NCI-H1417 treated with DMSO at 0.1 percent for 48 hours (cell line): Measurements from ENCODE around the gene CRYGS.
A peak's percentile ranks its signal among the peaks of the same experiment; 100 is the strongest.
"Not testable (repeated sequence)": the region's sequence is repeated elsewhere in the genome, so short reads cannot be mapped to it uniquely, and the experiment has no call there.

Source experiments
- DNase-seq: peaks from one replicate; lab custom pipeline; 2025; lab: John Stamatoyannopoulos, UW

The CRYGS gene

DNA sequence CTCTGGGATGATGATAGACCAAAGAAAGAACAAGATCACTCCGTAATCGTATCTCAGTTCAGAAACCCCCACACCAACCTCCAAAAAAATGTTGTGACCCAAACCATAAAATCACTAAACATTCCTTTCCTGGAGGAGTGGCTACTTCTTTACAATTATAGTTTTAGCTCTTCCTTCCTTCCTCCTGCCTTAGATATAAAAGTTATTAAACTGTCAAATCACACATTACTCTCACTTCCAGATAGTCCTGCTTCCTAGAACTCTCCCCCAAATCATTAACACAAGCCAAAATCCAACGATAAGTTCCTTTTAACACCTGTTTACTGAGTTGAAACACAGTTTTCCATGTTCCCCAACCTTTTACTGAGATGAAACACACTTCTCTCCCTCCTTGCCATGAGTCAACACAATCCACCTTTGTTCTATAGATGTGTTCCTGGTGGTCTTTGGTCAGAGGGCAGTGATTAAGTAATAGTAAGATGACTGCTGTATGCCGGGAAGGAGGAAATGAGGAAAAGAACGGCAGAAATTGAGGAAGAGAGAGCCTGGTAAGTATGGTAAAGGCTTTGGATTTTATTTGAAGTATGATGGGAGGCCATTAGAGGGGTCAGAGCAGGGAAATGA lies 8.3 kb upstream of the CRYGS start:
- no peak for DNase-seq

DNA sequence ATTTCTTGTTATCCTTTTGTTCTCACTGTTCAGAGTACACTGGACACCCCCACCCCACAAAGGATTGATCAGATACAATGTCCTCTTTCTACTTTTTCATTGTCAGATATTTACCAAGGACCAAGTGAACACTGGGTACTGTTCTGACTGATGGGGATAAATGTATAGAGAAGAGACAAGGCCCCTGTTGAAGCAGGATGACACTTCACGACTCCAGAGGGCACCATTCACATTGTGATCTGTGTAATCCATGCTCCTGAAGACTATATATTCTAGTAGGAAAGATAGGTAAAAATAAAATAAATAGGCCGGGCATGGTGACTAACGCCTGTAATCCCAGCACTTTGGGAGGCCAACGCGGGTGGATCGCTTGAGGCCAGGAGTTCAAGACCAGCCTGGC lies 7.2 kb upstream of the CRYGS start:
- DNase-seq: no peak

DNA sequence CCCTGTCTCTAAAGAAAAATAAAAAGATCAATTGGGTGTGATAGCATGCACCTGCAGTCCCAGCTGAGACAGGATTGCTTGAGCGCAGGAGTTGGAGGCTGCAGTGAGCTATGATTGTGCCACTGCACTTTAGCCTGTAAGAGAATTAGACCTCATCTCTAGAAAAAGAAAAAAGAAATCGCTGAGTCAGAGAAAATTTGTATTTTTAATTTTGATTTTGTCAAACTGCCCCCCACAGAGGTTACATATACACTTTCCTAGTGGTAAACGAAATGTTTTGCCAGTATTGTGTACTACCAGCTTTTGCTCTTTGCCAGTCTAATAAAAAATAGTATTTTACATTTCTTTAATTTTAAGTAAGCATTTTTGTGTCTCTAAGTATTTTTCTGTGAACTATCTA lies 5.3 kb upstream of the CRYGS start:
- DNase-seq: no peak

DNA sequence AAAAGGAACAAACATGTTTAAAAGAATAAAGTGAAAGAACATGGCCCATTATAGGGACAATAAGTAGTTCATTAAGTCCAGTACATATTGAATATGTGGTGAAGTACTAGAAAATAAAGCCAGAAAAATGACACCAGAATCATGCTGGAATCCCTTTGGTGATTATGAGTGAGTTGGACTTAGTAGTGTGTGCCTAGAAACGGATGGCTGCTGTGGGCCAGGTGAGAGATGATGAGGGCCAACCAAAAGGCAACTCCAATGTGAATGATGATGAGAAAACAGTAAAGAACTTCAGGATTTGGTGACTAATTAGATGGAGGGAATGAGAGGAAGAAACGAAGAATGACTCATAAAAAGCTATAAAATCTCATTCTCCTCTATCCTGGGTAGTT lies 3.3 kb downstream of the CRYGS start:
- DNase-seq: no peak

DNA sequence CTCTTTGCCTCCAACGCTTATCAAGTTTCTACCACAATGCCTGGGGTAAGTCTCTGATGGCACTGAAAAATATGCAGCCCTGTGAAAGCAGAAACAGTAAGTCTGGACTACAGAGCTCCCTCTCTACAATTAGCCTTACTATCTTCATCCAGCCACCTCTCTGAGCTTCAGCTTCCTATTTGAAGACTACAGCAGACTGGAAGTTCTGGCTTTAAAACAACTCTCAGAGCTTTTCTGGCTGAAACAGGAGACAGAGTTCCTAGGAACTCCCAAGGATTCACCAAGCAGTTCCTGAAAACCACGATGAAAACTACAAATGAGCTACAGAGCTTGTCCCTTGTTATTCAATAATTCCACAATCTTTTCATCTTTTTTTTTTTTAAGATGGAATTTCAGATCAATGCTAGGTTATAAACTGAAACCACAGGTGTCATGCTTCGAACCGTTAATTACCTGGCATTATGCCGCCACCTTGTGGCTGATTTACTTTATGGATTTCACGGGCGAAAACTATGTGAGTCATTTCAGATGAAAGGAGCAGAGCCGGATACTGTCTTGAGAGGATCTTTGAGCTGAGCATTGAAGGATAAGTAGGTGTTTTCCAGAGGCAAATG lies 3.9 kb downstream of the CRYGS start:
- DNase-seq: peak; percentile 15

DNA sequence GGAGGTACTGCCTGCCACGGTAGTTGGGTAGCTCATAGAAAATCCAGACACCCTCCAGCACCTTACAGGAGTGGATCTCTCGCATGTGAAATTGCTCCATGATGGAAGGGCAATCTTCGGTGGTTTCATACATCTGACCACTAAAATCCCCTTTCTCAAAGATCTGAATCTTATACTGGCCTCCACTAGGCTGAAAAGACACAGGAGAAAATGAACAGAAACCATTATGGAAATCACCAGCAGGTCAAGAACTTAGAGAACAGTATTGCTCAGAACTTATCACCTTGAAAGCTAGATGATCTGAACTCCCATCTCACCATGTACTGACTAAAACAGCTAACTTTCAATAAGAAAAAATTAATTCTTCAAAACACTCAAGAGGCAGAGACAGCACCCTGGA lies 5.4 kb downstream of the CRYGS start:
- DNase-seq: no peak

DNA sequence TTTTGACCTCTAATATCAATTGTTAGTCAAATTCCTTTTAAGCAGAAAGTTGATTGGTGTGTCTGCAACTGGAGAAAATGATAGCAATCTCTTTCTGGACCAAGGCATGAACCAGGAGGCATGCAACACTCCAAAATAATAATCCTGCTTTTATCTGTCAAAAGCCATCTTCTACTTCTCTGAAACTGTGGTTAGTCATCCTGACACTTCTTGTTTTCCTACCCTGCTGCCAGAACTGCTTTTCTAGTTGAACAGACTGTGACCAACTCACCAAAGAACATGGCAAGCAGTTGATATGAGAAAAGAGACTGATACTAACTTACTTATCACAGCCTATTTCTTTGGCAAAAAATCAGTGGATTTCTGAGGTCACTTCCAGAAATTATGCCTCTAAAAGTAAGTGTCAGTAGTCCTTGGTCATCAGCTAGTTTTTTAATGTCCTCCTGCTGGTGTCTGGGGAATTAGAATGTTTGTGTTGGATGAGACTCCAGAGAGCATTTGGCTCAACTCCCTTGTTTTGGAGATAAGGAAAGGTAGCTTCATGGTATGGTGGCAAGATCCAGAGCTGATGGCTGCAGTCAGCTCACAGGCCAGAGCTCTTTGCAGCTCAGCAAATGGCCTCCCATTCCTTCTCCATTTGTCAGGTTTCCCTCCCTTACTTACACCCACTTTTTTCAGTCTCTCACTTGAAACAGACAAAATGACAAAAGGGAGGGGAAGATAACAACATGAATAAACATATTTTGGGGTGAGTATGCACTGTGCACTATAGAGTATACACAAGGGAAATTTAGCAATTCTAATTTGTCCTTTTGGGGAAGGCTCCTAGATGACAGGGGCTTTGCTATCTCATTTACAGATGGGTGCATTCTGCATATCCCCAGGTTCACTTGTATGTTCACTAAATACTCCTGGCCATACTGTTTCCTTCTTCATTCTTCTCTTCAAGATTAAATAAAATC lies 7.0 kb downstream of the CRYGS start:
- DNase-seq: no peak

DNA sequence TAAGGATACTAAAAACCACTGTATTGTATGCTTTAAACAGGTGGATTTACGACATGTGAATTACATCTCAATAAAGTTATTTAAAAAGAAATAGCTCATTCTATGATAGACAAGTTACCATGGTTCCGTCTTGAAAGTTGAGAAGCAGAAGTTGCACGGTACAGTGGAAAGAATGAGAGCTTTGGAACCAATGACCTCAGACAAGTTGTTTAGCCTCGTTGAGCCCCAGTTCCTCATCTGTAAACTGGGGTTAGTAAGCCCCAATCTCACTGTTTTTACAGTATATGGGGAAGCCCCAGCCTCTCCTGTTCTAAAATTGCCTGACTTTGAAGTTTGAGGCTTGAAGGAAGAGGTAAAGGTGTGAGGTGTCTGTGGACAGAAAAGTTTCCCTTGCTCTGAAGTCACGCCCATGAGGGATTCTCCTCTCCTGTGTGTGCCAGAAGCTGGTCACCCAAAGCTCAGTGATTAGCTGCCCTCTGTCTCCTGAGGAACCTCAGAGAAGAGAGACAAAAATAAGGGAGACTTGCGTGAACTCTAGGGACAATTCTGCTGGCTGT lies 10.0 kb downstream of the CRYGS start:
- no peak for DNase-seq

DNA sequence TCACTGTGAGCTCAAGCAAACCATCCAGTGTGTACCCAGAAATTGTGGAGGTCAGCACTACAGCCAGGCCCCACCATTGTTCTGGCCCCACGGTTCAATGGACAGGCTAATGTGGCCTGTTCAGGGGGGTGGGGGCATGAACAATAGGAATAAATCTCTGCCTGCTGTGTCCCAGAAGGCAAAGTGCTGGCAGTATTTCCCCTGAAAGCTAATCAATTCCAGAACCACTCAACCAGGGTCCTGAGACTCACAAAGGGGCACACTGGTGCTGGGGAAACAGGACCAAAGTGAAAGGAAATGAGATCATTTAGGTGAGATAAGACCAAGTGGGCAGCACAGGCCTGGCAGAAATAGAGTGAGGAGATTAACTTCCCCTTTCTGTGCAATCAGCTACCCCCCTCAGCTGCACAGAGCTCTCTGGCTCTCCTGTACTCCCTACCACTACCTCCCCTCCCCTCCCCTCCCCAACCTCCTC lies 11.5 kb downstream of the CRYGS start:
- DNase-seq: no peak

DNA sequence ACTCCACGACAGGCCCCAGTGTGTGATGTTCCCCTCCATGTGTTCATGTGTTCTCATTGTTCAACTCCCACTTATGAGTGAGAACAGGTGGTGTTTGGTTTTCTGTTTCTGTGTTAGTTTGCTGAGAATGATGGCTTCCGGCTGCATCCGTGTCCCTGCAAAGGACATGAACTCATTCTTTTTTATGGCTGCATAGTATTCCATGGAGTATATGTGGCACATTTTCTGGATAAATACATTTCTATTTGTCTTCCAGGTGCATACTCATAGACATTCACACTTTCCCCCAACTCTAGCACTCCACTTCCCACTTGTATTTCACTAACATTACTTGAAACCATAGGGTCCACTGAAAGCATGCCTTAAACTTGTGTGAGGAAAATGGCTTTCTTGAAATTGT lies 12.5 kb downstream of the CRYGS start:
- not testable (repeated sequence) for DNase-seq

DNA sequence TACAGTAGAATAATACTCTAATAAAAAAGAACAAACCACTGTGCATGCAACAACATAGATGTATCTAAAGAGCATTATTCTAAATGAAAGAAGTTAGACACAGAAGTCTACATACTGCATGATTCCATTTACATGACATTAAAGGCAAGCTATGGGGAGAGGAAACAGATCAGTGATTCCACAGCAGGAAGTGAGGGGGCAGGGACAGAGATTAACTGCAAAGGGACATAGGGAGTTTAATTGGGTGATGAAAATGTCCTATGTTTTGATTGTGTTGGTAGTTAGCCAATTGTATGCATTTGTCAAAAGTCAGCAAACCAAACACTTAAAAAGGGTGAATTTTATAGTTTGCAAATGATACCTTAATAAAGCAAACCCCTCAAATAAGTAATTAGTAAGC lies 13.8 kb downstream of the CRYGS start:
- no peak for DNase-seq

DNA sequence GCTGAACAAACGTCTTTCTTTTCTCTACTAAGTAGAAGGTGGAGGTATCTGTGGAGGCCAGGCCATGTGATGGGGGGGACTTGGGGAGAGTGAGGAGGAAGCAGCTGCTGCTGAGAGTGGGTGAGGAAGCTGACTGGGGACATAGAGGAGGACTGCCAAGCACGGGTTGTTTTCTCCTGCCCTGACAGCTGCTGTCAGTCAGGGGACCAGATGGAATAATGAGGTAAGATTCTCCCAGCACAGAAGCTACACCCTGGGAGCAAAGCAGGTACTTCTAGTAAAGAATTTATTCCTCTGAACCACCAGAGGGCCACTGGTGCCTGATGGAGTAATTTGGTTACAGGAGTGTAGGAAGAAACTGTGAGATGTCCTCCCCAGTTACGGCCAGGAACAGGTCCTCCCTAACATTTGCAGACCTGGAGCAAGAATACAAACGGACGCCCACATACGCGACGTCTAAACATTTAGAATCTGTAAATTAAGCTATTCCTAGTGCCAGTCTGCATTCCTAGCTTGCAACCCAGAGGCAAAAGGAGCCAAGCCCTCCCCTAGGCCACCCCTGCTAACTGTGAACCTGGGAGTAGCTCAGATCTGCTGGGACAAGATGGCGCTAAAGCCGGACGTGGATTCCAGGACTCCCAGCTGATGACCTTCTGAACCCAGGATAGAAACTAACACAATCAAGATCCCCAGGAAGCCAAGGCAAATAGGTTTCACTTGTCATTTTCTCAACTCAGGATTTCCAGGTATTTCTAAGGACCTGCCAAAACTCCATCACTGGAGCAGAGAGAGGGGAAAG lies 14.8 kb downstream of the CRYGS start:
- DNase-seq: no peak

DNA sequence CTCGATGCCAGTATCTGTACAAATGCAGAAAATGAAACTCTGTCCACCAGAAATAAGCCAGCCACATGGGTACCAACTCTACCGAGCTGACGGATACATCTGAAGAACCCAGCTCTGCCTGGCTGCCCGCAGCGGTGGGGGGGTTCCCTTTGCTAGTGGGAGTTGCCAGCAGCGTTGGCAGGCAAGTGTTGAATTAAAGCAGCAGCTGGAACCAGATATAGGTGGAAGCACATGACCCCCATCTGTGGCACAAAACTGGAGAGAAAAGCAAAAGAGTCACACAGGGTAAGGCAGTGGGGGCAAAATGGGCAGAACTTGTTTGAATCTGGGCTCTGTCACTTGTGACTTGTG lies 17.9 kb downstream of the CRYGS start:
- DNase-seq: no peak

DNA sequence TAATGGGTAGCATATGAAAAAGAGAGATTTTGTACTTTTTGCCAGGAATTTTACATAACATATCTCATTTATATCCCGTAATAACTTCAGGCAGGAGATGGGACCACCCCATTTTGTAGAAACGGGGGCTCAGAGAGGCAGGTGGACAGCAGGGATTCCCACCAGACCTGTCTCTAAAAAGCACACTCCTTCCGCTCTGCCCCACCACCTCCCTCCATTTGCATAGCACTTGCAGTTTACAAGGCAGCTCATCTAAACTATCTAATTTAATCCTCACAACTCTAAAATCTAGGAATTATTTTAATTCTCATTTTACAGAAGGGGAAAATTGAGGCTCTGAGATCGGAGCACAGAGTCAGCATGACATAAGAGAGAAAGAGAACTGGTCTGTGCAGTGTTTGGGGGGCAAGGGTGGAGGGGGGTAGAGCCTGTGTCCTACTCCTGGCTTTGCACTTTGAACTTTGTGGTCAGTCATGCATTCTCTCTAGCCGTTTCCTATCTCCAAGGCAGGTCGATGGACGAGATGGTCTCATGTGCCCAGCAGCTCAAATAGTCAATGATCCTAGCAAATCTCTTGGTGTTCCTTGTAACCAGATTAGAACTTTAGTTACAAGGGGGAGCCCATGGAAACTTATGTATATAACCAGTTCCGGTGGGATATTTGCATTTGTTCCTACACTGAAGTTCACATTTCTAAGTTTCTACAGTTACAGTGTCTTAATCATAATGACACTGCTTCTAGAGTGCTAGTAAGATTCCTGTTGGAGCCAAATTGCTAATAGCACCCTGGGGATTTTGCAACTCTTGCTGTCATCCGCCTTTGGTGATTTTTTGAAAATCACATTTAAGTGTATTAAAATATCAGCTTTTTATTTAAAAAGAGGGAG lies 18.6 kb downstream of the CRYGS start:
- no peak for DNase-seq

DNA sequence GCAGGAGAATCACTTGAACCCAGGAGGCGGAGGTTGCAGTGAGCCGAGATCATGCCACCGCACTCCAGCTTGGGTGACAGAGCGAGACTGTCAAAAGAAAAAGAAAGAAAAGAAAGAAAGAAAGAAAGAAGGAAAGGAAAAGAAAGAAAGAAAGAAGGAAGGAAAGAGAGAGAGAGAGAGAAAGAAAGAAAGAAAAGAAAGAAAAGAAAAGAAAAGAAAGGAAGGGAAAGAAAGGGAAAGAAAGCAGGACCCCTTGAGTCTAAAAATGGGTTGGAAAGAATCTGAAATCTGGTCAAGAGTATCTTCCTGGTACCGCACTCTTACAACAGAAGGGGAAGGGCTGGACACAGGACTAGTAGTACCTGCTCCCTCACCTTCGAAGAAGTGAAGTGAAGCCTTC lies 19.6 kb downstream of the CRYGS start:
- no peak for DNase-seq

DNA sequence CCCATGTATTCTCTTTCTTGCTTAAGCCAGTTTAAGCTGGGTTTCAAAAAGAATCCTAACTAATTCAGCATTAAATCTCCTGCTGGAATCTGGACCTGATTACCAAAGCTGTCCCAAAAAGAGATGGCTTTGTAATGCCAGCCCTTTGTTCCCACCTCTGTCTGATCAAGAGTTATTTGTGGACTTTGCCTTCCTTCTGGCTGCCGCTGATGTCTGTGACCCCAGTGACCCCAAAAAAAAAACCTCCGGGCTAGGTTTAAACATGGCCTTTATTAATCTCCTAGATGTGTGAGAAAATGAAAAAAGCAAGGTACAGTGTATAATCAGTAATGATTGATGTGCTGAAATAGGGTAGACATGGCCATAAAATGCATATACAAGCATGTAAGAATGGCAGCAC lies 20.7 kb downstream of the CRYGS start:
- no peak for DNase-seq

DNA sequence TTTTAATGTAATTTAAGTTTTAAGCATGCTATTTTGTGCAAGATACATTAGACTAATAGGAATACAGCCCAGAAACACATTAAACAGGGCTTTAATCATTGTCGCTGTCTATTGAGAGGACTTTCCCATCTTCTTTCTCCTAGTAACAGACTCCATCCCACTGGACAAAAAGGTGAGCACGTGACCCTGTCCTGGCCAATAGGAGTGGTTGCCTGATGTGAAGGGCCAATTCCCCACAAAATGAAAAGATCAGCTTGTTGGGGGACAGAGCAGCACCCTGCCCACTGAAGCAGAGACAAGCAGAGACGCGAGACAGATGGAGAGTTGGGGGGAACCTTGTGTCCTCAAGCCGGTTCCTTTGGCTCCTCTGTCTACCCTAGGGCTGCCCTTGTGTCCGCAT lies 21.2 kb downstream of the CRYGS start:
- no peak for DNase-seq

DNA sequence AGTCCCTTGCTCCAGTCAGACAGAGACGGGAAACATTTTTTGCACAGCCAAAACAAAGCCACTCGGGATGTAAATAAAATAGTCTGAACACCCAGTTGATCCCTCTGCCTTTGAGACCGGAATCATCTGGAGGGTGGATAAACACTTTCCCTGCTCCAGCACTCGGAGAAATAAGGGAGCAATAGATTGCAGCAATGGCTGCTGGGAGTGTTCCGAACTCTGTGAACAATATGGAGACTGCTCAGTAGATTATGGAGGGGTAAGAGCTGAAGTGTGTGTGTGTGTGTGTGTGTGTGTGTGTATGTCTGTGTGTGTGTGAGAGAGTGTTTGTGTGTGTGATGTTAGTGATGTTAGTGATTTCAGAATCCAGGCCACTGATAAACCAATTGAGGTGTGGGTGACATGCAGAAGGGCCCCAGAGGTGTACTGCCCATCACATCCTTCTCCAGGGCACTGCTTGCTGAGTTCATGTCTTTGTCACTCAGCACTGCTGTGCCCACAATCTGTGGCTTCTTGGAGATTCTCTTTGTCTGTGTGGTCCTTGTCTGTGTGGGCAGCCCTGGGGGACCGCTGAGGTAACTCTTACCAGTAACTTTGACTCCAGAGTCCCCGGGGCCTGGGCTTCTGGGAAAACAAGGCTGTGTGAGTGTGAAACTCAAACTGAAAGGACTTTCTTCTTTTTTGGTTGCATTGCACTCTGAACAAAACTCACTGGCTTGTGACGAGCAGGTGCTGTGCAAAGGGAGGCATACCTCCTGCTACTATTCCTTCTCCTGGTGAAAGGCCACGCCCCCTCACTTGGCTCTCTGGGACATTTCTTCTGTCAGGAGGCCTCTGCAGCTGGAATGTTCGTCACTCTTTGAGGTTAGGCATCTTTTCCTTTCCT lies 23.0 kb downstream of the CRYGS start:
- DNase-seq: no peak

DNA sequence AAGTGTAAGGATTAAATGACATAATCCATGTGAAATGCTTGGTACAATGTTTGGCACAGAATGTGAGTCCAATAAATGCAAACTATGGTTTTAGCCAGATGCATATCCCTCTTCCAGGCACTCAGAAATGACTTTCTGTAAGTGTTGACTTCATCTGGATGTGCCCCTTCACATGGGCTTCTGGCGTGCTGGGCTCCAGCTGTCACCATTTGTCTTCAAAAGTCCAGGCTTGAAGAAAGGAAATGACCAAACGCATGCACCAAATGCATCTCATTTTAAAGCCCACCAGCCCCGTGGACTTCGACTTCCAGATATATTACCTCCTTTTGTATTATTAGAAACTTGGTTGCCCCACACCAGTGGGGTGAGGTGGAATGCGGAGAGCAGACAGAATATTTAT lies 23.7 kb downstream of the CRYGS start:
- DNase-seq: no peak
